ENCODE results near the gene RAB28. TPM values are rescaled to one million over a fixed set of nuclear protein-coding genes. Genes with fewer than 3 reads are reported as not detected.

The RAB28 gene
- 15.8 and 17.5 TPM in 2 replicates for total RNA-seq (2014; rRNA removed; shearing (Covaris generic); ENCODE audit: low replicate concordance)

DNA sequence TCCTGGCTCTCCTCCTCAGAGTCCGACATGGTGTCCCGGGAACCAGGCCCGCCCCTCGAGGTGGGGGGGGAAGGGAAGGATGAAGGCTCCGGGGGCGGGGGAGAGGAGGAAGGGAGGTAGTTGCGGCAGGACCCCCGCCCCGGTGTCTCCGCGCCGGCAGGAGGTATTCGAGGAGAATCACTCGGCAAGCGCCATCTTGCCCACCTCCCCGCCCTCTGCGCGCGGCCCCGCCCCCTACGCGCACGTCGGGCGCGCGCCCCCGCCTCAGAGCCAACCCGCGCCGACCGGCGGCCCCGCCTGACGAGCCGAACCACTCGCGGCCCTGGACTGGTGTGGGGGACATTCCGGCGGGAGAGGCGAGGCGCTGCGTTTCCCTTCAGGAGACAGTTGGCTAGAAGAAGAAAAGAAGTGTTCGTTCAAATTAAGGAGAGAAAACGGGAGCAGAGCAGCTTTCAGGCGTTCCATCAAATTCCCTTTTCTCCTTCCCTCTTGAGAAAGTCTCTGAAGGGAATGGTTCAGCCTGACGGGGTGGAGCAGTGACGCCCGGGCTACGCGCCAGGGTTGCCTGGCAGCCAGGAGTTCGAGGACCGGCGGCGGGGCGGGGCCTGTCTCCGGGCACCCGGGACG is at the start of gene RAB28:
RAB28 (minus strand) TSS at position 219 of the 627 bp plus-strand sequence.
- in situ Hi-C loops (cut with HindIII; ENCODE audit: low pct_unique_long_range_greater_than_20kb, low sequenced_read_pairs): no loop called here
- DNase-seq (ENCODE audit: low read depth): peak; percentile 90

GRCh38 chr4:13531625-13531998 is 47.5 kb upstream of the RAB28 start:
- in situ Hi-C loops (cut with HindIII; ENCODE audit: low pct_unique_long_range_greater_than_20kb, low sequenced_read_pairs): no loop called here
- no peak for DNase-seq (ENCODE audit: low read depth)

GRCh38 chr4:13530823-13531624 is 46.9 kb upstream of the RAB28 start:
- in situ Hi-C loops (cut with HindIII; ENCODE audit: low pct_unique_long_range_greater_than_20kb, low sequenced_read_pairs): no loop called here
- no peak for DNase-seq (ENCODE audit: low read depth)

DNA sequence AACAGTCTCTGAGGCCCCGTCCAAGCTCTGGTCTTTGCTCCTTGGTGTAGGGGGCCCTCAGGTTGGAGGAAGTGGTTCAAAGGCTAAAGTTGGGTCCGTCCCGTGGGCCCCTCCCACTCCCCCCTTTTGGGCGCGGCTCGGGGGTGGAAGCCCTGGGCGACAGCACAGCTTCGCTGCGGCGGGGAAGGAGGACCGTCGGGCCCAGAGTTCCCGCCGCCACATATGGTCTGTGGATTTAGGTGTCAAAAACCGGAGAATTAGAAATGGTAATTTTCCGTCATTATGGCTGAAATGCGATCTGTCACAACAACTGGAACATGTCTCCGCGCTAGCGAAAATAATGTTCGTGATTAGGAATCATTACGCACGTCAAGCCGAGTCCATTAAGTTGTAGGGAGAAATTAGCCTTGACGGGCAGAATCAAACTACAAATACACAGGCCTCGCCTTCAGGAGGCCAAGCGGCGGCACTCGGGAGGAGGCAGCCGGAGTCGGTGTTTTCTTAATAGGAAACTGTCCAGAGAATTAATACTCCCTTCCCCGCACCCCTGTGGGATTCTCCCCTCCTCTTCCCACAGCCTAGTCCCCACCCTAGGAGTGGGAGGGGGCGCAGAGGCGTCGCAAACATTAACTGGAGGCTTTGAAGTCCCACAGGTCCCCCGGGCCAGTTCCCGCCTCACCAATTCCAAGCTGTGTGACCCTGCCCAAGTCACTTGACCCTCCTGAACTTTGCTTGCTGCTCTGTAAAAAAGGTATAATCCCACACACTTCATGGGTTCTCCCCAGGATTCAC is 45.2 kb upstream of the RAB28 start:
- no peak for DNase-seq (ENCODE audit: low read depth)
- in situ Hi-C loops (cut with HindIII; ENCODE audit: low pct_unique_long_range_greater_than_20kb, low sequenced_read_pairs): no loop called here

- in situ Hi-C loops (cut with HindIII; ENCODE audit: low pct_unique_long_range_greater_than_20kb, low sequenced_read_pairs): no loop called here
- no peak for DNase-seq (ENCODE audit: low read depth)
Measured at GRCh38 chr4:13528821-13529127, 44.6 kb upstream of the RAB28 start.

DNA sequence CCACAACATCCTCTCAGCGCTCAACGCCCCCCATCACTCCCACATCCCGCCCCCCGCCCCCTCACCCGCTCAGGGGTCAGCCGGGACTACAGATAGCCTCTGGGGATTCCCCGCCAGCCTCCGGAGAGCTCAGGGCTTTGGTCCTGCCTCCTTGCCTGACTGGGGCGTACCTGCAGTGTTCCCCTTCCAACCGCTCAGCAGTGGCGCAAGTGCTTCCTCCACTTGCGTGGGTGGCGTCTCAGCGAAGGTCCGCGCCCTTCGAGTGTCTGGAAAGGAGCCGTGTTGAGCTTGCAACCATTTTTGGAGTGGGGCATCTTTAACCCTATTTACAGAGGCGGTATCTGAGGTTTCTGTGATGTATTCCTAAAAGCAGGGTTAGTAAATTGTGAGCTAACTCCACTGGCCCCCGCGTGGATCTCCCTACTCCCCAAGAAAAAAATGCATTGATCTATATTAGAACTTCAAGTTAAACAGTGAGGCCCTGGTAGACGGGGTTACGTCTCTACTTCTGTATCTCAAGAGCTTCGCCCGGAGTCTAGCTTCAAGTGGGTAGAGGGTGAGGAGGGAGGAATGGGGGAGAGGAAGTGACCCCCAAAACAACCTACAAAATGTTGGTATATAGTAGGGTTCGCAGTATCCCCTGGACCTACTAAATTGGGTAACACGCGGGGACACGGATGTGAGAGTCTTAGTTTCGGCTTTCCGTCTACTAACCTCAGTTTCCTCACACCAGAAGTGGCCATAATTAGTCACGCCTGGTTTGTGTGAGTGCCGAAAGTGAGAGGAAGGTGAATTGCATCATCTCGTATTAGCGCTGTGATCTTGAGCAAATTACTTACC is 44.1 kb upstream of the RAB28 start:
- in situ Hi-C loops (cut with HindIII; ENCODE audit: low pct_unique_long_range_greater_than_20kb, low sequenced_read_pairs): no loop called here
- DNase-seq (ENCODE audit: low read depth): no peak

- DNase-seq (ENCODE audit: low read depth): no peak
- in situ Hi-C loops (cut with HindIII; ENCODE audit: low pct_unique_long_range_greater_than_20kb, low sequenced_read_pairs): no loop called here
Measured at GRCh38 chr4:13527192-13527980, 43.2 kb upstream of the RAB28 start.

GRCh38 chr4:13526658-13527057 is 42.5 kb upstream of the RAB28 start:
- in situ Hi-C loops (cut with HindIII; ENCODE audit: low pct_unique_long_range_greater_than_20kb, low sequenced_read_pairs): no loop called here
- no peak for DNase-seq (ENCODE audit: low read depth)

GRCh38 chr4:13525606-13526281 is 41.6 kb upstream of the RAB28 start:
- in situ Hi-C loops (cut with HindIII; ENCODE audit: low pct_unique_long_range_greater_than_20kb, low sequenced_read_pairs): no loop called here

DNA sequence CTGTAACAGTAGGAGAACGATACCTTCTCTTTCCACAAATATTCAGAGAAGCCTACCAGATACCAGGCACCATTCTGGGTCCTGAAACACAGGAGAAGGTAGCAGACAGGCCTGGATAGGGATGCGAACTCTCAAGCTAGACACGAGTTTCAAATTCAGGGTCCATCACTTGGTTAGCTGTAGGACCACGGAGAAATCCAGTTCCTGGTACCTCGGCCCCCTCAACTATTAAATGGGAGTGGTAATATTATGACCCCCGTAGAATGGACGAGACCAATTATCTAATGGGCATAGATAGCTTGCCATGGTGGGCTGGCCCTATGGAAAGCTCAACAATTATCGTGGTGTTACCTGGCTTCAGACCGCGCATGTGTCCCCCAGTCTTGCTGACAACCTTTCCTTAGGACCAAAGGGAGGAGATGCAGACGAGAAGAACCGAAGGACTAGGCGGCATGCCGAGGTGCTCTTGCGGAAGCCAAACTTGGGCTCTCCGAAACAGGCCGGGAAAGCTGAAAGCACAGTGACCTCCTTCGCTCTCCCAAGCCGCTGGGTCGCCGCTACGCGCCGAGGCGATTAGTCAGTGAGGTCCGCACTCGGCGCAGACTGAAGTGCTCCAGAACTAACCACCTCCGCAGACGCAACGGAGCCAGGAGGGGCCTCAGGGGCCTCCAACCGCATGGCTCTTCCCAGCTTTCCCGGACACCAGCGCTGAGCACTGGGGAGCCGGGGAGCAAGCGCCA is 40.5 kb upstream of the RAB28 start:
- DNase-seq (ENCODE audit: low read depth): no peak
- in situ Hi-C loops (cut with HindIII; ENCODE audit: low pct_unique_long_range_greater_than_20kb, low sequenced_read_pairs): no loop called here

More at GRCh38 chr4:13525606-13526281, 41.6 kb upstream of the RAB28 start:
- DNase-seq (ENCODE audit: low read depth): no peak

DNA sequence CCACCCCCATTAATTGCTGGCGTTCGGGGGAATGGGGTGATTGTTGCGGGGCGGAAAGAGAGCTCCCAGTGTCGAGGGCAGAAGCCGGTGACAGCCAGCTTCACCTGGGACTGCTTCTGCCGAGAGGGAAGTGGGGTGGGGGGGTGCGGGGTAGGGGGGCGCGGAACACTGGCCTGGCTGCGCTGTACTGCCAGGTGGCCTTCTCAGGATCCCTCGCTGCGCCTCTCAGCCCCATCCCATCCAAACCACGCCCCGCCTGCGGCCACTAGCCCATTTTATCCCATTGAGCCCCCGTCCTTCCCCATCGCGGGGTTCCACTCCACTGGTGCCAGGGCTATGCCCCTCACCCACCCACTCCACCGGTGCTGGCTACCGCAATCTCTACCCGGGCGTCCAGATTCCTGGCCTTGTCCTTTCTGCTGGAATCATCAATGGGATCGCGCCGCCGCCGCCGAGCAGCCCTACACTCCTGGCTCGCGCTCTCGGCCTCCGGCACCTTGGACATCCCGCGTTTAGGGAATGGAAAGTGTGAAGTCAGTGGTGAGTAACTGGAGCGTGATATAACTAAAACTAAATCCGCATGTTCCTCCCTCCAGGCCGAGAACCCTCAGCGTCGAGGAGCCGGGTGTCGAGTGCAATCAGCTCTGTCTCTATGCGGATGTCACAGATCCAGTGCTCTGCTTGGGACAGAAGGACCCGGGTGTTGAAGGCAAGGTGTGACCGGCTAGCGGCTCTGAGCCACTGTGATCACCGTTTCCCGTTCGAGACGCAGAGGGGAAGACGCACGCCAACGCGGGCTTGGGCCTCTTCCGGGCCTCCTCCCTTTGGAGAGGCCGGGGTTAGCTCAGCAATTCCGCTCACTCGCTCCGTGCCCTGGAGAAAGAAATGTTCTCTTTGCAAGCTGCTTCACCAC is 39.7 kb upstream of the RAB28 start:
- DNase-seq (ENCODE audit: low read depth): no peak
- in situ Hi-C loops (cut with HindIII; ENCODE audit: low pct_unique_long_range_greater_than_20kb, low sequenced_read_pairs): no loop called here

- in situ Hi-C loops (cut with HindIII; ENCODE audit: low pct_unique_long_range_greater_than_20kb, low sequenced_read_pairs): no loop called here
- DNase-seq (ENCODE audit: low read depth): no peak
Measured at GRCh38 chr4:13523105-13523477, 39.0 kb upstream of the RAB28 start.

DNA sequence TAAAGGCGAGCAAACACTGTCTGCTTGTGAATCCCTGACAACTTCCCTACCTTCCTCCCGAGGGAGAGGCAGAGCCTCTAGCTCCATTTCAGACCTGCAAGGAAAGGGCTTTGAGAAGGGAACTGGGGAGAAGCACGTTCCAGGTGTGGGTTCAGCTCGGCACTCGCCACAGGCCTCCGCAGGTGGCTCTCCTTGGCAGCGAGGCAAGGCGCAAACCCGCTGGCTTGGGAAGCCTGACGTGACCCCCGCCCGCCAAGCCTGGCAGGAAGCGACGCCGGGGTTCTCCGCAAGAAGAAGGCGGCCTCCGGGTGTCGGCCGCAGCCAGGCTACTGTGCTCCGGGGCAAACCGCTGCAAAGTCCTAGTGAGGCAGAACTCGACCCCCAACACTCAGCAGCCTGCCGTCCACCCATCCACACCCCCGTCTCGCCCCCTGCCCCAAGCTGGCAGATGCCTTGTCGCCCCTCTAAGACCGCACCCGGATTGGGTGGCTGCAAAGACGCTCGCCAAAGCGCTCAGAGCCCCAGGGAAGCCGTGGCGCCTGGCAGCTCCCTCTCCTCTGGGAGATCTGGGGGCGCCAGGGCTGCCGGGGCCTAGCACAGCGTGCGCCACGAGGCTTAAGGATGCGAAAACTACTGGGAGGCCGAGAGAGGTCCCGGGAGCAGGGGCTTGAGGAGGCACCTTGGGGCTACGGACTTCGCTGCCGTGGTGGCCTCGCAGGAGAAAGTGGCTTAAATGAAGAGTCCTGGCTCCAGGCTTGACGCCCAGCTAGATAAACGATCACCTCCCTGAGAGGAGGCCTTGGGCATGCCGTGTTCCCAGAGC is 38.4 kb upstream of the RAB28 start:
- DNase-seq (ENCODE audit: low read depth): no peak
- in situ Hi-C loops (cut with HindIII; ENCODE audit: low pct_unique_long_range_greater_than_20kb, low sequenced_read_pairs): no loop called here

DNA sequence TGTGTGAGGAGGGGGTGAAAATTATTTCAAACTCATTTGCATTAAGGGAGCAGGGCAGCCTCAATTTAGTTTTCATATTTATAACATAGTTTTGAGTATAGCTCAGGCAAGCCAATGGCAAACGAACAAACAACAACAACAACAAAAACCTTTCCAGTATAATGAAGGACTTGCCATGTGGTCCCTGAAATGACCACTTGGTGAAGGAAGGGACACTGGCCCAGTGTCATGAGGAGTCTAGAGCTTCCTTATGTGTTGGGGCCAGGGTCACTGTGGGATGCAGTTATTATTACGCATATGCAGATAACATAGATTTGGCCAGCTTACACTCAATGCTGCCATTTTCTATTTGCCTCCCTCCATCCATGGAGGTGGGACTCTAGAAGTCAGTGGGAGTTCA is 36.9 kb upstream of the RAB28 start:
- in situ Hi-C loops (cut with HindIII; ENCODE audit: low pct_unique_long_range_greater_than_20kb, low sequenced_read_pairs): no loop called here
- no peak for DNase-seq (ENCODE audit: low read depth)

DNA sequence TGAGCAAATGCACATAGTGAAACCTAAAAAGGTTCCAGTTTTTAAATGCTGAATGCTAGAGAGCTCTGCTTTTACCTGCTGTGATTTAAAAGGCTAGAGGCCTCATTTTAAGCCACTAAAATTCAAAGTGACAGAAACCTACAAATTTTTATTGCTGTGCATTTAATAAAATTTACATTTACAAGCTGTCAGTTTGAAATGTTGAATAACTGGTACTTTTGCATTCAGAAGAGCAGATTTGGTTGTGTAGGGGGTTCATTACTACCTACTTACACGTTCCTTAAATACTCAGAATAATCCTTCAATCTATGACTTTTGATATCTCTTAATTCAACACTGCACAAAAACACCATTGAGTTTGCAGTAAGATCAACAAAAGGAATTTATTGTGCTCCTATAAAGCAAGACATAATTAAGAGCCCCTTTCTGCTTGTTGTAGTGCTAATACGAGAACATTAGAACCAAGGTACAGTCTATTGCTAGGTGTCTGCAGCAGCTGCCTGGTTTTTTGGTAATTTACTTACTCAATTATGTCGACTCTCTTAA is 32.2 kb upstream of the RAB28 start:
- no peak for DNase-seq (ENCODE audit: low read depth)
- in situ Hi-C loops (cut with HindIII; ENCODE audit: low pct_unique_long_range_greater_than_20kb, low sequenced_read_pairs): no loop called here

Data from Caki2 (cell line).